ENCODE data around the gene TCERG1L.

GRCh38 chr10:131150126-131150525 lies 161.4 kb downstream of the TCERG1L start:
- TF ChIP-seq, protein P1, sequence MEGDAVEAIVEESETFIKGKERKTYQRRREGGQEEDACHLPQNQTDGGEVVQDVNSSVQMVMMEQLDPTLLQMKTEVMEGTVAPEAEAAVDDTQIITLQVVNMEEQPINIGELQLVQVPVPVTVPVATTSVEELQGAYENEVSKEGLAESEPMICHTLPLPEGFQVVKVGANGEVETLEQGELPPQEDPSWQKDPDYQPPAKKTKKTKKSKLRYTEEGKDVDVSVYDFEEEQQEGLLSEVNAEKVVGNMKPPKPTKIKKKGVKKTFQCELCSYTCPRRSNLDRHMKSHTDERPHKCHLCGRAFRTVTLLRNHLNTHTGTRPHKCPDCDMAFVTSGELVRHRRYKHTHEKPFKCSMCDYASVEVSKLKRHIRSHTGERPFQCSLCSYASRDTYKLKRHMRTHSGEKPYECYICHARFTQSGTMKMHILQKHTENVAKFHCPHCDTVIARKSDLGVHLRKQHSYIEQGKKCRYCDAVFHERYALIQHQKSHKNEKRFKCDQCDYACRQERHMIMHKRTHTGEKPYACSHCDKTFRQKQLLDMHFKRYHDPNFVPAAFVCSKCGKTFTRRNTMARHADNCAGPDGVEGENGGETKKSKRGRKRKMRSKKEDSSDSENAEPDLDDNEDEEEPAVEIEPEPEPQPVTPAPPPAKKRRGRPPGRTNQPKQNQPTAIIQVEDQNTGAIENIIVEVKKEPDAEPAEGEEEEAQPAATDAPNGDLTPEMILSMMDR (IDR thresholded peaks at IDR 0.05; ENCODE audit: poor library complexity), result no peak
- TF ChIP-seq EZH2phosphoT487 (IDR thresholded peaks at IDR 0.05; ENCODE audit: low read depth, severe bottlenecking, unreplicated experiment), result no peak
